IMR-90 (cell line): ENCODE results near the gene SRC. TPM values are rescaled to one million over a fixed set of nuclear protein-coding genes. Genes with fewer than 3 reads are reported as not detected.

Experiments used
- ATAC-seq: fragments of 200-7000 bp; cut with Tn5 transposase; 2 replicates; pipeline ENCODE4 v1.9.1; 2020; ENCODE audit warnings: low read depth, mild to moderate bottlenecking, moderate library complexity
- BruUV-seq: library from RNA; stranded (reverse); fragments of 400-500 nt; replicated peaks from 2 replicates; lab custom pipeline; 2021; lab: Mats Ljungman, UMichigan
- CTCF ChIA-PET: fragments of 300-600 bp; formaldehyde crosslinking; extraction: SDS; loops from one replicate; lab custom pipeline; 2021; ENCODE audit warnings: antibody characterized with exemption; lab: Yijun Ruan, JAX
- POLR2A ChIA-PET: fragments of 300-600 bp; sonication (Branson Sonifier 250); formaldehyde crosslinking; loops from one replicate; lab custom pipeline; 2022; ENCODE audit warnings: antibody characterized with exemption; ENCODE audit not compliant: unreplicated experiment; lab: Charles Lee
- DNase-seq: peaks from one replicate; pipeline ENCODE4 v3.0.0; 2013
- H2AFZ ChIP-seq: replicated peaks from 2 replicates; pipeline ENCODE3; 2013; ENCODE audit warnings: low read length, mild to moderate bottlenecking; ENCODE audit not compliant: poor library complexity
- H2AK5ac ChIP-seq: 2 replicates; pipeline ENCODE4 v1.6.1; 2013; ENCODE audit warnings: low read depth, low read length, inconsistent platforms
- H2AK9ac ChIP-seq: replicated peaks from 2 replicates; pipeline ENCODE3; 2013; ENCODE audit warnings: mild to moderate bottlenecking, low read depth, low read length, moderate library complexity; ENCODE audit not compliant: poor library complexity
- H2BK120ac ChIP-seq: 2 replicates; pipeline ENCODE4 v1.6.1; 2013; ENCODE audit warnings: low read depth, low read length, inconsistent platforms
- H2BK15ac ChIP-seq: 3 replicates; pipeline ENCODE4 v1.6.1; 2013; ENCODE audit warnings: low read depth, low read length, inconsistent platforms
- H2BK20ac ChIP-seq: 2 replicates; pipeline ENCODE4 v1.6.1; 2013; ENCODE audit warnings: low read depth, mild to moderate bottlenecking, inconsistent platforms, low read length, moderate library complexity
- H2BK5ac ChIP-seq: 2 replicates; pipeline ENCODE4 v1.6.1; 2013; ENCODE audit warnings: mild to moderate bottlenecking, low read depth, low read length, inconsistent platforms; ENCODE audit not compliant: poor library complexity, severe bottlenecking
- H3K14ac ChIP-seq: replicated peaks from 2 replicates; pipeline ENCODE4 v1.6.1; 2013; ENCODE audit warnings: low read depth, low read length, inconsistent platforms
- H3K18ac ChIP-seq: 2 replicates; pipeline ENCODE4 v1.6.1; 2013; ENCODE audit warnings: low read depth, low read length, control low read depth
- H3K23ac ChIP-seq: 2 replicates; pipeline ENCODE4 v1.6.1; 2013; ENCODE audit warnings: low read depth, low read length, inconsistent platforms
- H3K27ac ChIP-seq: 2 replicates; pipeline ENCODE4 v1.5.1; 2013; ENCODE audit warnings: mild to moderate bottlenecking, control low read depth, low read length; ENCODE audit not compliant: insufficient read depth
- H3K27me3 ChIP-seq: 2 replicates; pipeline ENCODE4 v1.6.1; 2013; ENCODE audit warnings: low read length; ENCODE audit not compliant: control insufficient read depth, insufficient read depth
- H3K36me3 ChIP-seq: 2 replicates; pipeline ENCODE4 v1.6.1; 2013; ENCODE audit warnings: low read length, mixed read lengths; ENCODE audit not compliant: control insufficient read depth, insufficient read depth
- H3K4ac ChIP-seq: 2 replicates; pipeline ENCODE4 v1.6.1; 2013; ENCODE audit warnings: low read depth, low read length, inconsistent platforms
- H3K4me1 ChIP-seq: 2 replicates; pipeline ENCODE4 v1.6.1; 2013; ENCODE audit warnings: low read length, mixed read lengths; ENCODE audit not compliant: control insufficient read depth, insufficient read depth
- H3K4me2 ChIP-seq: 2 replicates; pipeline ENCODE4 v1.6.1; 2013; ENCODE audit warnings: low read depth, mild to moderate bottlenecking, control low read depth, low read length, moderate library complexity
- H3K4me3 ChIP-seq: 2 replicates; pipeline ENCODE4 v1.5.1; 2013; ENCODE audit warnings: low read depth, mild to moderate bottlenecking, control low read depth, low read length, moderate library complexity; ENCODE audit not compliant: insufficient read depth
- H3K56ac ChIP-seq: 2 replicates; pipeline ENCODE4 v1.6.1; 2013; ENCODE audit warnings: low read length, inconsistent platforms; ENCODE audit not compliant: insufficient read depth; ENCODE audit errors: extremely low read depth
- H3K79me1 ChIP-seq, 2 experiments: 2 replicates each; pipeline ENCODE4 v1.6.1; 2013; ENCODE audit warnings: low read length in 2 of 2, inconsistent platforms in 1 of 2, low read depth in 1 of 2
- H3K9ac ChIP-seq: 2 replicates; pipeline ENCODE4 v1.6.1; 2013; ENCODE audit warnings: low read depth, low read length, control low read depth
- H3K9me1 ChIP-seq: 2 replicates; pipeline ENCODE4 v1.6.1; 2013; ENCODE audit warnings: low read length, inconsistent platforms; ENCODE audit not compliant: insufficient read depth
- H3K9me3 ChIP-seq: 2 replicates; pipeline ENCODE4 v1.6.1; 2013; ENCODE audit warnings: low read length; ENCODE audit not compliant: control insufficient read depth, insufficient read depth
- H4K20me1 ChIP-seq: 2 replicates; pipeline ENCODE4 v1.6.1; 2013; ENCODE audit warnings: low read length, inconsistent platforms; ENCODE audit not compliant: insufficient read depth
- H4K5ac ChIP-seq: 2 replicates; pipeline ENCODE4 v1.6.1; 2013; ENCODE audit warnings: mild to moderate bottlenecking, low read depth, low read length, control low read depth
- H4K8ac ChIP-seq, 2 experiments: 2 replicates each; pipeline ENCODE4 v1.6.1; 2013; ENCODE audit warnings: low read depth in 2 of 2, low read length in 2 of 2, control low read depth in 1 of 2, inconsistent platforms in 1 of 2
- H4K91ac ChIP-seq: 2 replicates; pipeline ENCODE4 v1.6.1; 2013; ENCODE audit warnings: low read depth, low read length, inconsistent platforms; ENCODE audit not compliant: insufficient read depth
- BHLHE40 ChIP-seq: fragments of 150-350 bp; IDR thresholded peaks from 2 replicates; pipeline ENCODE4 v1.6.1; 2016; ENCODE audit warnings: mild to moderate bottlenecking, low read depth, low read length
- CEBPB ChIP-seq: IDR thresholded peaks from 2 replicates; pipeline ENCODE4 v1.6.1; 2012; ENCODE audit warnings: low read depth, low read length, improper control_type of control experiment
- CHD1 ChIP-seq: IDR thresholded peaks from 2 replicates; pipeline ENCODE4 v1.6.1; 2012; ENCODE audit warnings: low read depth, low read length, improper control_type of control experiment
- FOS ChIP-seq: fragments of 150-350 bp; IDR thresholded peaks from 2 replicates; pipeline ENCODE4 v1.6.1; 2016; ENCODE audit warnings: low read depth, low read length
- MAFK ChIP-seq: IDR thresholded peaks from 2 replicates; pipeline ENCODE4 v1.6.1; 2012; ENCODE audit warnings: low read depth, low read length, improper control_type of control experiment
- MXI1 ChIP-seq: IDR thresholded peaks from 2 replicates; pipeline ENCODE4 v1.6.1; 2012; ENCODE audit warnings: low read depth, mild to moderate bottlenecking, low read length, moderate library complexity, borderline replicate concordance
- POLR2A ChIP-seq: IDR thresholded peaks from 2 replicates; pipeline ENCODE4 v1.6.1; 2012; ENCODE audit warnings: mild to moderate bottlenecking, low read depth, low read length
- RAD21 ChIP-seq: IDR thresholded peaks from 2 replicates; pipeline ENCODE4 v1.6.1; 2012; ENCODE audit warnings: low read length, improper control_type of control experiment
- SMC3 ChIP-seq: fragments of 150-350 bp; IDR thresholded peaks from 2 replicates; pipeline ENCODE4 v1.6.1; 2016; ENCODE audit warnings: low read depth, mild to moderate bottlenecking, antibody characterized with exemption, low read length, moderate library complexity
- USF2 ChIP-seq: fragments of 150-350 bp; IDR thresholded peaks from 2 replicates; pipeline ENCODE4 v1.6.1; 2017; ENCODE audit warnings: mild to moderate bottlenecking, antibody characterized with exemption, low read length, low read depth
- WGBS, 2 experiments: methylation state at CpG; one replicate each; pipeline versions ENCODE4 v1.1.5 to v1.1.7; 2013; ENCODE audit warnings: missing lambda C conversion rate in 2 of 2; ENCODE audit not compliant: insufficient read length in 1 of 2; ENCODE audit errors: extremely low coverage in 2 of 2; 5-methylcytosine and 5-hydroxymethylcytosine counted together
- dilution Hi-C: fragments of 300-500 bp; cut with HindIII; formaldehyde crosslinking; loops from one replicate; pipeline ENCODE4 v1.14.3; 2018; ENCODE audit warnings: low sequenced_read_pairs; ENCODE audit not compliant: unreplicated experiment
- in situ Hi-C: fragments of 300-500 bp; cut with MboI; formaldehyde crosslinking; loops from 3 replicates; pipeline ENCODE4 v1.14.3; 2019; ENCODE audit warnings: low sequenced_read_pairs, inconsistent platforms, mixed read lengths
- intact Hi-C: fragments of 100-400 bp; cut with micrococcal nuclease; formaldehyde crosslinking; loops from 2 replicates; pipeline ENCODE4 v1.10.0; 2022
- polyA plus RNA-seq, 3 experiments: library from polyadenylated mRNA; depleted of rRNA; stranded (reverse); fragments of >200 nt; gene quantifications; 2 replicates each; pipeline ENCODE4 v1.2.3, GENCODE V29; 2012; ENCODE audit warnings: low replicate concordance in 1 of 3
- total RNA-seq: library from RNA; depleted of rRNA; stranded (reverse); fragments of >200 nt; gene quantifications from 2 replicates; pipeline ENCODE4 v1.2.3, GENCODE V29; 2012
- TF ChIP-seq, protein P1 (sequence below): conservative IDR thresholded peaks from 2 replicates; pipeline ENCODE4 v1.5.1; 2012; ENCODE audit warnings: mild to moderate bottlenecking, low read depth, low read length, improper control_type of control experiment

The SRC gene
- total and polyA plus RNA-seq, 2 of the 4 experiments (the other 2 are of a cell fraction) = 7.0 to 24.2 TPM

GRCh38 chr20:37329481-37330165 is 16.3 kb upstream of the SRC start:
- Histone ChIP-seq H3K18ac (no peak overlapping the region), H3K4ac (no peak overlapping the region), H4K91ac (no peak overlapping the region), H3K9ac (no peak overlapping the region), H3K4me1 (peaks cover 5% of the 10 kb centered on the region), H2AK5ac (no peak overlapping the region), H4K5ac (no peak overlapping the region), H2BK20ac (no peak overlapping the region), H3K56ac (no peak overlapping the region), H3K27ac (no peak overlapping the region), H2BK5ac (no peak overlapping the region), H3K9me1 (peaks cover 11% of the 10 kb centered on the region; the same call in 1 of the 2 replicates), H3K4me2 (no peak overlapping the region), H3K79me1 (peaks cover 0 to 4% of the 10 kb centered on the region in 2 experiments; a peak in 1 of 4 replicates), H3K14ac (no peak overlapping the region), H4K8ac (no peak overlapping the region), H3K4me3 (no peak overlapping the region), H3K27me3 (no peaks in the 10 kb centered on the region), H2BK15ac (no peak overlapping the region), H2AK9ac (no peak overlapping the region), H2AFZ (no peak overlapping the region), H3K36me3 (no peaks in the 10 kb centered on the region), H3K23ac (no peak overlapping the region), H2BK120ac (no peak overlapping the region), H4K20me1 (no peaks in the 10 kb centered on the region), H3K9me3 (no peaks in the 10 kb centered on the region)
- intact Hi-C loops (no loop called here), in situ Hi-C loops (no loop called here), dilution Hi-C loops (no loop called here)
- ChIA-PET POLR2A (no interaction called here), CTCF (no interaction called here)
- ATAC-seq = no peak
- no peak for TF ChIP-seq RAD21
- no peak for TF ChIP-seq MAFK
- TF ChIP-seq USF2 = no peak
- TF ChIP-seq MXI1 = no peak
- no peak for TF ChIP-seq BHLHE40
- TF ChIP-seq, protein P1, sequence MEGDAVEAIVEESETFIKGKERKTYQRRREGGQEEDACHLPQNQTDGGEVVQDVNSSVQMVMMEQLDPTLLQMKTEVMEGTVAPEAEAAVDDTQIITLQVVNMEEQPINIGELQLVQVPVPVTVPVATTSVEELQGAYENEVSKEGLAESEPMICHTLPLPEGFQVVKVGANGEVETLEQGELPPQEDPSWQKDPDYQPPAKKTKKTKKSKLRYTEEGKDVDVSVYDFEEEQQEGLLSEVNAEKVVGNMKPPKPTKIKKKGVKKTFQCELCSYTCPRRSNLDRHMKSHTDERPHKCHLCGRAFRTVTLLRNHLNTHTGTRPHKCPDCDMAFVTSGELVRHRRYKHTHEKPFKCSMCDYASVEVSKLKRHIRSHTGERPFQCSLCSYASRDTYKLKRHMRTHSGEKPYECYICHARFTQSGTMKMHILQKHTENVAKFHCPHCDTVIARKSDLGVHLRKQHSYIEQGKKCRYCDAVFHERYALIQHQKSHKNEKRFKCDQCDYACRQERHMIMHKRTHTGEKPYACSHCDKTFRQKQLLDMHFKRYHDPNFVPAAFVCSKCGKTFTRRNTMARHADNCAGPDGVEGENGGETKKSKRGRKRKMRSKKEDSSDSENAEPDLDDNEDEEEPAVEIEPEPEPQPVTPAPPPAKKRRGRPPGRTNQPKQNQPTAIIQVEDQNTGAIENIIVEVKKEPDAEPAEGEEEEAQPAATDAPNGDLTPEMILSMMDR = no peak
- TF ChIP-seq FOS = no peak
- TF ChIP-seq SMC3 = no peak
- TF ChIP-seq CEBPB = no peak
- no peak for TF ChIP-seq CHD1
- TF ChIP-seq POLR2A = no peak
- 67% methylated on average over 1 of the region's 6 CpGs; no CpG with 5 or more reads in 1 of the 2 experiments for WGBS, 2 experiments
- no TSS peak for BruUV-seq
- no peak for DNase-seq
